ENCODE data around the gene ZFR2.

GRCh38 chr19:3784607-3785450 lies 84.0 kb downstream of the ZFR2 start:
- no peak for TF ChIP-seq EZH2phosphoT487 (IDR thresholded peaks at IDR 0.05; ENCODE audit: borderline replicate concordance, low read length)
- TF ChIP-seq, protein P1, sequence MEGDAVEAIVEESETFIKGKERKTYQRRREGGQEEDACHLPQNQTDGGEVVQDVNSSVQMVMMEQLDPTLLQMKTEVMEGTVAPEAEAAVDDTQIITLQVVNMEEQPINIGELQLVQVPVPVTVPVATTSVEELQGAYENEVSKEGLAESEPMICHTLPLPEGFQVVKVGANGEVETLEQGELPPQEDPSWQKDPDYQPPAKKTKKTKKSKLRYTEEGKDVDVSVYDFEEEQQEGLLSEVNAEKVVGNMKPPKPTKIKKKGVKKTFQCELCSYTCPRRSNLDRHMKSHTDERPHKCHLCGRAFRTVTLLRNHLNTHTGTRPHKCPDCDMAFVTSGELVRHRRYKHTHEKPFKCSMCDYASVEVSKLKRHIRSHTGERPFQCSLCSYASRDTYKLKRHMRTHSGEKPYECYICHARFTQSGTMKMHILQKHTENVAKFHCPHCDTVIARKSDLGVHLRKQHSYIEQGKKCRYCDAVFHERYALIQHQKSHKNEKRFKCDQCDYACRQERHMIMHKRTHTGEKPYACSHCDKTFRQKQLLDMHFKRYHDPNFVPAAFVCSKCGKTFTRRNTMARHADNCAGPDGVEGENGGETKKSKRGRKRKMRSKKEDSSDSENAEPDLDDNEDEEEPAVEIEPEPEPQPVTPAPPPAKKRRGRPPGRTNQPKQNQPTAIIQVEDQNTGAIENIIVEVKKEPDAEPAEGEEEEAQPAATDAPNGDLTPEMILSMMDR (IDR thresholded peaks at IDR 0.05; ENCODE audit: low read depth, low read length, poor library complexity, severe bottlenecking) = no peak
